GM20000 (cell line): ENCODE measurements around the gene SLBP.

ENCODE experiments used
- DNase-seq: peaks from one replicate; pipeline ENCODE4 v3.0.0; 2012; ENCODE audit warnings: low spot score
- TF ChIP-seq, protein P1 (sequence below): IDR thresholded peaks from 2 replicates; pipeline ENCODE4 v1.5.1; 2012; ENCODE audit warnings: mild to moderate bottlenecking, control low read depth; ENCODE audit errors: extremely low read depth, missing control alignments

Gene SLBP

DNA sequence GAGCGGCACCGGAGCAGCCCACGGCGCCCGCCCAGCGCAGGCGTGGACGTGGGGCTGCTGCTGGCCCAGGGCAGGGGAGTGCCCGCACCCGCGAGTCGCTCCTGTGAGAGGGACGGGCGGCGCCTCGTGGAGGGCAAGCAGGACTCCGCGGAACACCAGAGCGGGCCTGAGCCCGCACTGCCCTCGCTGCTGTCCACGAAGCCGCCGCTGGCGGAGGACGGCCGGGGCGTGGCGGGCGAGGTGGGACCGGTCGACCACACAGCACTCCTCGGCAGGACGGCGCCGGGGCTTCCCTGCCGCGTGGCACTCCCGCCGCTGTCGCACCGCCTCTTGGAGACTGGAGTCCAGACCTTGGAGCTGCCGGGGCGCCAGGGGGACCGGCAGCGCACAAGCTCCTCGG is 57.0 kb downstream of the SLBP start:
- DNase-seq, result no peak
- TF ChIP-seq, protein P1, sequence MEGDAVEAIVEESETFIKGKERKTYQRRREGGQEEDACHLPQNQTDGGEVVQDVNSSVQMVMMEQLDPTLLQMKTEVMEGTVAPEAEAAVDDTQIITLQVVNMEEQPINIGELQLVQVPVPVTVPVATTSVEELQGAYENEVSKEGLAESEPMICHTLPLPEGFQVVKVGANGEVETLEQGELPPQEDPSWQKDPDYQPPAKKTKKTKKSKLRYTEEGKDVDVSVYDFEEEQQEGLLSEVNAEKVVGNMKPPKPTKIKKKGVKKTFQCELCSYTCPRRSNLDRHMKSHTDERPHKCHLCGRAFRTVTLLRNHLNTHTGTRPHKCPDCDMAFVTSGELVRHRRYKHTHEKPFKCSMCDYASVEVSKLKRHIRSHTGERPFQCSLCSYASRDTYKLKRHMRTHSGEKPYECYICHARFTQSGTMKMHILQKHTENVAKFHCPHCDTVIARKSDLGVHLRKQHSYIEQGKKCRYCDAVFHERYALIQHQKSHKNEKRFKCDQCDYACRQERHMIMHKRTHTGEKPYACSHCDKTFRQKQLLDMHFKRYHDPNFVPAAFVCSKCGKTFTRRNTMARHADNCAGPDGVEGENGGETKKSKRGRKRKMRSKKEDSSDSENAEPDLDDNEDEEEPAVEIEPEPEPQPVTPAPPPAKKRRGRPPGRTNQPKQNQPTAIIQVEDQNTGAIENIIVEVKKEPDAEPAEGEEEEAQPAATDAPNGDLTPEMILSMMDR, result no peak

DNA sequence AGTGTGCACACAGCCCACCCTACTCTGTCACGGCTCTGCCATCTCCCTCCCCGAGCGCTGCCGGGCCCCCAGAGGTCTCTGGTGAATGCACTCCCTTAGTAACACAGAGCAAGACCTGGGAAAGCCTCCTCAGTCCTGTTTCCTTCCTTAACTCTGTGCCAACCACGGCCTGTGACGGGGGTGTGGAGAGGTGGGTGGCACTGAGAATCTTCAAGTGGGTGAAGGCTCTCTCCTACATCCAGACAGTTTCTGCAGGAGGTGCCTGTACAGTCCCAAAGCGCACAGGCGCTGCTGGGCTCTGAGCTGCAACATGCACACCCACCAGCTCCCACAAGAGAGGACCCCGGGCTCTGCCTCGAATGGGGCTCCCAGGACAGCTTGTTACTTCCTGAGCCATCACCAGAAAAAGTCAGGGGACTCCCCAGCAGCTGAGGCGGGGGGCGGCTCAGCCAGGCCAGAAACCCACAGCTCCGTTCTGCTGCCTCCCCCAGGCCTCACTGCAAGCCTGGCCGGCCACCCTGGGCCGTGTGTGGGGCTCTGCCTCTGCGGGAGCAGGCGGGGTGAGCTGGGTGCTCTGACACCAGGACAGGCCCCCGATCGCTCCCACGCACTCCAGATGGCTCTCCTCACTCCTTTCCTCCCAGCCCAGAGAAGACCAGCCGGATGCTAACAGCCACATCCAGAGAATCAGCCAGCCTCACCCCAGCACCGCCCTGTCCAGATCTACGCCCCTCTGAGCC is 57.7 kb downstream of the SLBP start:
- TF ChIP-seq, protein P1, result no peak
- no peak for DNase-seq

DNA sequence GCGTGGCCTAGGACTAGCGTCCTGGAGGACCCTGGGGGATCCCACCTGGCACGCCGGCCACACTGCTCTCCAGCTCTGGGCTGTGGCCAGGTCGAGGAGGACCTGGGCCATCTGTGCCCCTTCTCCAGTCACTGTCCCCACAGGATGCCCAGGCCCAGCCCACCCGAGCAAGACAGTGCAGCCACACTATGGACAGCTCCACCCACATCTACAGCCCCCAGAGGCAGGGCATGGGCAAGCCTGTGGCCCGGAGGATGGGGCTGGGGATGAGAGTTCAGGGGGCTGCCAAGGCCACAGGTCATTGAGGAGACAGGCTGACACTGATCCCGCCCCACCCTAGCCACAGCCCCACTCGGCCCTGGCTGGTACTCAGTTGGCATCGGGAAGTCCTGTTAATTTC is 58.3 kb downstream of the SLBP start:
- no peak for DNase-seq
- TF ChIP-seq, protein P1, result no peak

DNA sequence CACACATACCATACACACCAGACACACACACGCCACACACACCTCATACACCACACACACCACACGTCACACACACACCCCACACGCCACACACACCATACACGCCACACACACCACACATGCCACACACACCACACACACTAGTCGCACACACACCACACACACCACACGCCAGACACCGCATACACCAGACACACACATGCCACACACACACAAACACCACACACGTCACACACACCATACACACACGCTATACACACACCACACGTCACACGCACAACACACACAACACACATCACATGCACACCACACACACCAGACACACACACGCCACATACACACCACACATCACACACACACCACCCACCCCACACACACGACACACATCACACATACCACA is 60.0 kb downstream of the SLBP start:
- TF ChIP-seq, protein P1, result no peak
- DNase-seq, result no peak

DNA sequence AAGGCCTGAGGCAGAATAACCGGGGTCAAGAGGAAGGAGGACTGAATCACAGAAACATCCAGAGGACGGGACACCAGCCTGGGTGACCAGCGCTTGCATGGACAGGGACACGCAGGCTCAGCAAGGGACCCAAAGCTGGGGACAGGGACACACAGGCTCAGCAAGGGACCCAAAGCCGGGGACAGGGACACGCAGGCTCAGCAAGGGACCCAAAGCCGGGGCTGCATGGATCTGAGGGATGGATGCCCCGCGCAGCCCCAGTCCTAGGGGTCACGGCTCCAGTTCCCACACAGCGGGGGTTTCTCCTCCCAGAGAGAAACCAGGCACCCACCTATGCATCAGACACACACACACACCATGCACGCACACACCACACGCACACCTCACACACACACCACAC is 60.5 kb downstream of the SLBP start:
- TF ChIP-seq, protein P1, result no peak

DNA sequence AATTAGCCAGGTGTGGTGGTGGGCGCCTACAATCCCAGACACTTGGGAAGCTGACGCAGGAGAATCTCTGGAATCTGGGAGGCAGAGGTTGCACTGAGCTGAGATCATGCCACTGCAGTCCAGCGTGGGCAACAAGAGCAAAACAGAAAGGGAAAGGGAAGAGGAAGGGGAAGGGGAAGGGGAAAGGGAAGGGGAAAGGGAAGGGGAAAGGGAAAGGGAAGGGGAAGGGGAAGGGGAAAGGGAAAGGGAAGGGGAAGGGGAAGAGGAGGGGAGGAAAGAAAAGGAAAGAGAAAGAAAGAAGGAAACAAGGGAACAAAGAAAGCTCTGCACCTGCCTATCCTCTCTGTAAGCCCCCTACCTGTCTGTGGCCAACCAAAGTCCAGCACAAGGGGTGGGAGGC is 63.2 kb downstream of the SLBP start:
- TF ChIP-seq, protein P1, result no peak
- no peak for DNase-seq

More for the DNA sequence above, 60.5 kb downstream of the SLBP start:
- no peak for DNase-seq

DNA sequence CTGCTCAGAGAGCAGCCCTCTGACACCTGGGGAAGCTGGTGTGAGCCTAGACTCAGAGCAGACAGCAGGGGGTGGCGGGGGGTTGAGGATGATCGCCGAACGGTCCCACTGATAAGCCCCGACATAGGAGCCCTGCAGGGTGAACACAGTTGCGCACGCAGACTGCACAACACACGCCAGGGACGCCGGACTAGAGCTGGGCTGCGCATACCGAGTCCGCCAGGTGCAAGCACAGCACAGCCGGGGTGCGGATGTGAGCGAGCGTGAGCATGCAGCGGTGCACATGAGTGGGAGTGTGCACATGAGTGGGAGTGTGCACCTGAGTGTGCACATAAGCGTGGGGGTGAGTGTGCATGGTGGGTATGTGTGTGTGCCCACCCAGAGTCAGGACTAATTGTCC is 64.7 kb downstream of the SLBP start:
- TF ChIP-seq, protein P1, result no peak
- no peak for DNase-seq
